Testis (tissue), 3 donors: ENCODE measurements around the gene GARS1. TPM values are rescaled to one million over a fixed set of nuclear protein-coding genes. Genes with fewer than 3 reads are reported as not detected.

ENCODE experiments used
- DNase-seq: peaks from one replicate; pipeline ENCODE4 v3.0.0-alpha.2; 2019
- H3K27ac ChIP-seq, 2 donors: fragments of 200-600 bp; sonication (generic); one replicate each; pipeline ENCODE4 v1.5.1; 2019
- H3K27me3 ChIP-seq: fragments of 200-600 bp; sonication (generic); one replicate; pipeline ENCODE4 v1.5.1; 2019
- H3K36me3 ChIP-seq: fragments of 200-600 bp; sonication (generic); one replicate; pipeline ENCODE4 v1.5.1; 2017; ENCODE audit warnings: low read depth; ENCODE audit errors: missing control alignments
- H3K4me1 ChIP-seq: fragments of 200-600 bp; sonication (generic); one replicate; pipeline ENCODE4 v1.5.1; 2019
- H3K4me3 ChIP-seq, 2 donors: fragments of 200-600 bp; sonication (generic); one replicate each; pipeline ENCODE4 v1.5.1; 2017 to 2019
- H3K9me3 ChIP-seq: fragments of 200-600 bp; sonication (generic); one replicate; pipeline ENCODE4 v1.5.1; 2017
- POLR2A ChIP-seq: fragments of 450-650 bp; IDR thresholded peaks from one replicate; pipeline ENCODE4 v1.6.1; 2017; ENCODE audit warnings: antibody characterized with exemption, mild to moderate bottlenecking, moderate library complexity
- WGBS, 2 donors: methylation state at CpG; one replicate each; pipeline ENCODE4 v1.1.5; 2018; 5-methylcytosine and 5-hydroxymethylcytosine counted together
- intact Hi-C: fragments of 100-400 bp; cut with DNase I; formaldehyde crosslinking; loops from one replicate; pipeline ENCODE4 v1.15.1; 2023; ENCODE audit warnings: low total_unique reads
- polyA plus RNA-seq: library from polyadenylated mRNA; stranded (reverse); fragments of 350-450 nt; fragmentation: Illumina TruSeq; extraction: RNeasy Lipid Tissue Mini Kit (QIAGEN cat#74804); gene quantifications from one replicate; pipeline ENCODE4 v1.2.3, GENCODE V29; 2014; ENCODE audit warnings: low read depth, low replicate concordance; ENCODE audit not compliant: insufficient read depth
- total RNA-seq, 2 donors: library from RNA; depleted of rRNA; stranded (reverse); fragments of >200 nt; gene quantifications; one replicate each; pipeline ENCODE4 v1.2.3, GENCODE V29; 2016
- TF ChIP-seq, protein P1 (sequence below), 3 experiments: fragments of 450-650 bp in 2 of 3; fragments of 200-600 bp in 1 of 3; sonication (generic) in 1 of 3; IDR thresholded peaks; one replicate each; pipeline ENCODE4 v1.5.1; 2016 to 2019; ENCODE audit warnings: antibody characterized with exemption in 3 of 3, mild to moderate bottlenecking in 2 of 3, moderate library complexity in 1 of 3

The GARS1 gene
- total and polyA plus RNA-seq, 3 donors from 2014 or later = 104 to 115 (median 110) TPM

DNA sequence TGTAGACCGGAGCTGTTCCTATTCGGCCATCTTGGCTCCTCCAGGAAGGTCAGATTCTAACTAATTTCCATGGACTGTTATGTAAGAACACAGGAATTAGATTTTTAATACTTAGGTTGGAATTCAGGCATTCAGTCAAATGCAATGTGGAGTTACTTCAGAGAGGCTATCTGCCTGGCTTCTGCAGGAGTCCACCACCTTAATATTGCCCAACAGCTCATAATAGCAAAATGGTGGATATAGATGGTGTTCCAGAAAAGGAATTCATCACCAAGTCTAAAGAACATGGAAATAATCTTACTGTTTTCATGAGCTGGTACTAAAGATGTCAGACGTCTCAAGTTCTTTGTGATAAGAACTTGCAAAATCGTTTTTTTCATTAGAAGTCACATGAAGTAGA is 48.1 kb downstream of the GARS1 start:
- TF ChIP-seq, protein P1, sequence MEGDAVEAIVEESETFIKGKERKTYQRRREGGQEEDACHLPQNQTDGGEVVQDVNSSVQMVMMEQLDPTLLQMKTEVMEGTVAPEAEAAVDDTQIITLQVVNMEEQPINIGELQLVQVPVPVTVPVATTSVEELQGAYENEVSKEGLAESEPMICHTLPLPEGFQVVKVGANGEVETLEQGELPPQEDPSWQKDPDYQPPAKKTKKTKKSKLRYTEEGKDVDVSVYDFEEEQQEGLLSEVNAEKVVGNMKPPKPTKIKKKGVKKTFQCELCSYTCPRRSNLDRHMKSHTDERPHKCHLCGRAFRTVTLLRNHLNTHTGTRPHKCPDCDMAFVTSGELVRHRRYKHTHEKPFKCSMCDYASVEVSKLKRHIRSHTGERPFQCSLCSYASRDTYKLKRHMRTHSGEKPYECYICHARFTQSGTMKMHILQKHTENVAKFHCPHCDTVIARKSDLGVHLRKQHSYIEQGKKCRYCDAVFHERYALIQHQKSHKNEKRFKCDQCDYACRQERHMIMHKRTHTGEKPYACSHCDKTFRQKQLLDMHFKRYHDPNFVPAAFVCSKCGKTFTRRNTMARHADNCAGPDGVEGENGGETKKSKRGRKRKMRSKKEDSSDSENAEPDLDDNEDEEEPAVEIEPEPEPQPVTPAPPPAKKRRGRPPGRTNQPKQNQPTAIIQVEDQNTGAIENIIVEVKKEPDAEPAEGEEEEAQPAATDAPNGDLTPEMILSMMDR (IDR thresholded peaks at IDR 0.05) = no peak
- TF ChIP-seq POLR2A = no peak
- 72 to 82% methylated on average over 4 of the region's 4 CpGs for WGBS, 2 donors
- H3K9me3 ChIP-seq = no peaks in the 10 kb centered on the region
- no peaks in the 10 kb centered on the region for H3K4me1 ChIP-seq
- DNase-seq = no peak
- H3K27ac ChIP-seq = no peak overlapping the region
- H3K36me3 ChIP-seq = no peaks in the 10 kb centered on the region
- no peak overlapping the region for H3K4me3 ChIP-seq
- no peaks in the 10 kb centered on the region for H3K27me3 ChIP-seq
- intact Hi-C loops = no loop called here

- intact Hi-C loops = no loop called here
- Histone ChIP-seq H3K4me1 (no peaks in the 10 kb centered on the region), H3K27ac (no peak overlapping the region), H3K36me3 (no peaks in the 10 kb centered on the region), H3K9me3 (no peaks in the 10 kb centered on the region), H3K27me3 (no peaks in the 10 kb centered on the region), H3K4me3 (no peak overlapping the region)
- TF ChIP-seq POLR2A = no peak
- TF ChIP-seq, protein P1 (IDR thresholded peaks at IDR 0.05) = no peak
- WGBS, 2 donors = 86 to 92% methylated on average over 4 of the region's 4 CpGs
- no peak for DNase-seq
These were observed 49.7 kb downstream of the GARS1 start for GRCh38 chr7:30644286-30644955.

DNA sequence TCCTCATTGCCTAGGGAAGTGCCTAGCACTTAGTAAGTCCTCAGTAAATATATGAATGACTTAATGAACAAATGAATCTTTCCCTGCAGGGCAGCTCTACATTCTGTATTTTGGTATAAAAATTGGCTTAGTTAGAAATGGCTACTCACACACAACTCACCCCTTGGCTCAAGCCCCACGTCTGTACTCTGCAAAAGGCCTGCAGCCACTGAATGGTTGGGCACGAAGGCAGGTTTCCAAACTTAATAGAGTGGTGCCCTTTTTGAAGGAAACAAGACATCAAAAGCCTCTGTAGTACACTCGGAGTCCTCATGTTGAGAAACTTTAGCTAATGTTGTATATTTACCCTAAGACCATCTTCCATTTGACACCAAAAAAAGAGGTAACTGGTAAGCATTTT is 51.0 kb downstream of the GARS1 start:
- Histone ChIP-seq H3K9me3 (no peaks in the 10 kb centered on the region), H3K4me1 (no peaks in the 10 kb centered on the region), H3K36me3 (no peaks in the 10 kb centered on the region), H3K27ac (no peak overlapping the region), H3K27me3 (no peaks in the 10 kb centered on the region), H3K4me3 (no peak overlapping the region)
- no peak for DNase-seq
- intact Hi-C loops = no loop called here
- TF ChIP-seq, protein P1 (IDR thresholded peaks at IDR 0.05) = no peak
- no peak for TF ChIP-seq POLR2A
- WGBS, 2 donors = 86 to 94% methylated on average over 3 of the region's 3 CpGs

GRCh38 chr7:30646154-30646553 is 51.5 kb downstream of the GARS1 start:
- TF ChIP-seq, protein P1 (IDR thresholded peaks at IDR 0.05) = no peak
- Histone ChIP-seq H3K9me3 (no peaks in the 10 kb centered on the region), H3K4me3 (no peak overlapping the region), H3K4me1 (no peaks in the 10 kb centered on the region), H3K36me3 (no peaks in the 10 kb centered on the region), H3K27ac (no peak overlapping the region), H3K27me3 (no peaks in the 10 kb centered on the region)
- 93 to 96% methylated on average over 12 of the region's 12 CpGs for WGBS, 2 donors
- DNase-seq = no peak
- intact Hi-C loops = no loop called here
